HCT116 (cell line): ENCODE data around the gene DOC2A. TPM values are rescaled to one million over a fixed set of nuclear protein-coding genes. Genes with fewer than 3 reads are reported as not detected.
A peak's percentile ranks its signal among the peaks of the same experiment; 100 is the strongest.

ENCODE experiments used
- ATAC-seq: fragments of 200-7000 bp; cut with Tn5 transposase; 2 replicates; pipeline ENCODE4 v1.9.1; 2020; ENCODE audit warnings: mild to moderate bottlenecking, moderate library complexity
- Bru-seq: library from RNA; stranded (reverse); fragments of 400-500 nt; gene quantifications from one replicate; lab custom pipeline; 2021; lab: Mats Ljungman, UMichigan
- BruChase-seq, 2 experiments: library from RNA; stranded (reverse); fragments of 400-500 nt; gene quantifications; one replicate each; lab custom pipeline; 2021; lab: Mats Ljungman, UMichigan
- BruUV-seq: library from RNA; stranded (reverse); fragments of 400-500 nt; replicated peaks from 2 replicates; lab custom pipeline; 2021; lab: Mats Ljungman, UMichigan
- CTCF ChIA-PET: fragments of 300-600 bp; sonication (Branson Sonifier 250); formaldehyde crosslinking; loops from one replicate; lab custom pipeline; 2021; ENCODE audit warnings: antibody characterized with exemption; lab: Charles Lee
- POLR2A ChIA-PET: fragments of 300-600, 350-600 bp; sonication (Branson Sonifier 250); formaldehyde crosslinking; loops from one replicate; lab custom pipeline; 2021; ENCODE audit warnings: antibody characterized with exemption; lab: Charles Lee
- RAD21 ChIA-PET, 2 experiments: fragments of 300-600 bp; sonication (Branson Sonifier 250); formaldehyde crosslinking; loops; one replicate each; lab custom pipeline; 2023; ENCODE audit warnings: low total read pairs in 2 of 2; ENCODE audit not compliant: uncharacterized antibody in 2 of 2, unreplicated experiment in 2 of 2, low non-redundant PET in 1 of 2; lab: Charles Lee
- DNase-seq: peaks from one replicate; pipeline ENCODE4 v3.0.0-alpha.2; 2010; ENCODE audit warnings: low read depth, low spot score
- H2AFZ ChIP-seq: fragments of 200-600 bp; shearing (Covaris generic), sonication (generic); 2 replicates; pipeline ENCODE4 v1.6.1; 2017; ENCODE audit warnings: low read depth, mixed run types, mixed read lengths, antibody characterized with exemption, low read length; ENCODE audit not compliant: poor library complexity, severe bottlenecking
- H3K27ac ChIP-seq: 2 replicates; pipeline ENCODE4 v1.5.1; 2012; ENCODE audit warnings: low read depth, low read length
- H3K27me3 ChIP-seq: fragments of 200-600 bp; sonication (generic); 2 replicates; pipeline ENCODE4 v1.6.1; 2016; ENCODE audit warnings: mixed run types, low read length, mixed read lengths; ENCODE audit not compliant: insufficient read depth
- H3K36me3 ChIP-seq, 2 experiments: fragments of 200-500 bp in 1 of 2; fragments of 200-600 bp in 1 of 2; sonication (Bioruptor generic) in 1 of 2; sonication (generic) in 1 of 2; 2 replicates each; pipeline versions ENCODE4 v1.5.1 to v1.6.1; 2014 to 2016; ENCODE audit warnings: low read length in 2 of 2, inconsistent platforms in 1 of 2, mixed read lengths in 1 of 2, mixed run types in 1 of 2; ENCODE audit not compliant: insufficient read depth in 2 of 2, control insufficient read depth in 1 of 2
- H3K4me1 ChIP-seq, 2 experiments: fragments of 200-600 bp in 1 of 2; sonication (generic) in 1 of 2; 2 replicates each; pipeline versions ENCODE4 v1.5.1 to v1.6.1; 2012 to 2017; ENCODE audit warnings: low read length in 2 of 2, inconsistent platforms in 1 of 2, mild to moderate bottlenecking in 1 of 2, mixed read lengths in 1 of 2, mixed run types in 1 of 2, moderate library complexity in 1 of 2; ENCODE audit not compliant: insufficient read depth in 2 of 2, control insufficient read depth in 1 of 2
- H3K4me2 ChIP-seq: fragments of 200-600 bp; sonication (generic); 2 replicates; pipeline ENCODE4 v1.6.1; 2017; ENCODE audit warnings: mixed run types, low read length, mixed read lengths
- H3K4me3 ChIP-seq, 2 experiments: fragments of 200-600 bp in 1 of 2; sonication (generic) in 1 of 2; replicated peaks in 1 of 2; 2 replicates each; pipeline ENCODE4 v1.5.1; 2011 to 2016; ENCODE audit warnings: low read length in 2 of 2, control low read depth in 1 of 2, low read depth in 1 of 2, mild to moderate bottlenecking in 1 of 2, mixed read lengths in 1 of 2, mixed run types in 1 of 2
- H3K79me2 ChIP-seq: fragments of 200-600 bp; sonication (generic); 2 replicates; pipeline ENCODE4 v1.6.1; 2017; ENCODE audit warnings: mild to moderate bottlenecking, mixed run types, low read length, moderate library complexity, mixed read lengths; ENCODE audit not compliant: insufficient read depth
- H3K9ac ChIP-seq: fragments of 200-600 bp; sonication (generic); 2 replicates; pipeline ENCODE4 v1.6.1; 2016; ENCODE audit warnings: low read length, mixed read lengths
- H3K9me2 ChIP-seq: fragments of 200-600 bp; sonication (generic), shearing (Covaris generic); 2 replicates; pipeline ENCODE4 v1.6.1; 2017; ENCODE audit warnings: mixed run types, mild to moderate bottlenecking, moderate library complexity; ENCODE audit not compliant: insufficient read depth
- H3K9me3 ChIP-seq, 2 experiments: fragments of 200-500 bp in 1 of 2; fragments of 200-600 bp in 1 of 2; sonication (Bioruptor generic) in 1 of 2; sonication (generic) in 1 of 2; 2 replicates each; pipeline ENCODE4 v1.6.1; 2014 to 2017; ENCODE audit warnings: low read length in 2 of 2, mixed read lengths in 2 of 2, inconsistent platforms in 1 of 2, low read depth in 1 of 2, mild to moderate bottlenecking in 1 of 2, mixed run types in 1 of 2, moderate library complexity in 1 of 2; ENCODE audit not compliant: control insufficient read depth in 1 of 2, insufficient read depth in 1 of 2
- H4K20me1 ChIP-seq: fragments of 200-600 bp; sonication (generic), shearing (Covaris generic); 2 replicates; pipeline ENCODE4 v1.6.1; 2017; ENCODE audit warnings: mixed run types, mild to moderate bottlenecking, moderate library complexity; ENCODE audit not compliant: insufficient read depth
- ATF3 ChIP-seq: IDR thresholded peaks from 2 replicates; pipeline ENCODE4 v1.6.1; 2012
- CBX3 ChIP-seq: IDR thresholded peaks from 2 replicates; pipeline ENCODE4 v1.6.1; 2012; ENCODE audit warnings: low read depth
- EGR1 ChIP-seq: IDR thresholded peaks from 2 replicates; pipeline ENCODE4 v1.6.1; 2012; ENCODE audit warnings: low read depth
- ELF1 ChIP-seq: IDR thresholded peaks from 2 replicates; pipeline ENCODE4 v1.6.1; 2012; ENCODE audit warnings: low read depth, borderline replicate concordance
- EZH2 ChIP-seq: fragments of 200-600 bp; sonication (generic); IDR thresholded peaks from 2 replicates; pipeline ENCODE4 v1.6.1; 2017; ENCODE audit warnings: antibody characterized with exemption, mixed run types
- EZH2phosphoT487 ChIP-seq: fragments of 200-600 bp; IDR thresholded peaks from 2 replicates; pipeline ENCODE4 v1.6.1; 2018; ENCODE audit warnings: antibody characterized with exemption, borderline replicate concordance
- JUND ChIP-seq: IDR thresholded peaks from 2 replicates; pipeline ENCODE4 v1.6.1; 2012
- MAX ChIP-seq: IDR thresholded peaks from 2 replicates; pipeline ENCODE4 v1.6.1; 2012
- RAD21 ChIP-seq: IDR thresholded peaks from 2 replicates; pipeline ENCODE4 v1.6.1; 2012; ENCODE audit warnings: low read depth, mild to moderate bottlenecking
- REST ChIP-seq: IDR thresholded peaks from 2 replicates; pipeline ENCODE4 v1.6.1; 2012; ENCODE audit warnings: low read depth
- SP1 ChIP-seq: IDR thresholded peaks from 2 replicates; pipeline ENCODE4 v1.6.1; 2012; ENCODE audit warnings: low read depth
- TCF7L2 ChIP-seq: IDR thresholded peaks from 2 replicates; pipeline ENCODE4 v1.7.0; 2011; ENCODE audit warnings: borderline replicate concordance, inconsistent platforms; ENCODE audit not compliant: insufficient read depth, insufficient read length; ENCODE audit errors: extremely low read depth
- ZFX ChIP-seq: fragments of 450-650 bp; IDR thresholded peaks from 2 replicates; pipeline ENCODE4 v1.6.1; 2017
- ZNF274 ChIP-seq: fragments of 200-500 bp; sonication (Bioruptor generic); IDR thresholded peaks from 2 replicates; pipeline ENCODE4 v1.6.1; 2014; ENCODE audit warnings: mild to moderate bottlenecking, low read depth, low read length, inconsistent platforms
- intact Hi-C: fragments of 100-400 bp; cut with micrococcal nuclease; formaldehyde crosslinking; loops from 2 replicates; pipeline ENCODE4 v1.10.0; 2022
- long read RNA-seq: library from polyadenylated mRNA; unstranded; transcript quantifications from one replicate; pipeline ENCODE4 v2.0.0, GENCODE V29; 2021; ENCODE audit not compliant: unreplicated experiment
- polyA plus RNA-seq: library from polyadenylated mRNA; unstranded; fragments of >200 nt; gene quantifications from 2 replicates; pipeline ENCODE4 v1.2.1, GENCODE V29; 2012; ENCODE audit warnings: missing spikeins
- total RNA-seq: library from RNA; stranded (reverse); gene quantifications from one replicate; pipeline ENCODE4 v1.2.1, GENCODE V29; 2021; ENCODE audit not compliant: unreplicated experiment

The DOC2A gene
- total RNA-seq (17.3 TPM), Bru-seq, nascent RNA (percentile 51 among the genes with signal in this experiment), BruChase-seq, experiment 1, labeled RNA remaining after a 6-hour chase (percentile 59 among the genes with signal in this experiment), BruChase-seq, experiment 2, labeled RNA remaining after a 2-hour chase (percentile 64 among the genes with signal in this experiment)
- 13.8 and 18.6 TPM in 2 replicates for polyA plus RNA-seq
- long read RNA-seq, partial matches to known transcripts: 3 of 5 reads
- long read RNA-seq, other reads (novel, unspliced or antisense): 2 of 5 reads

- Histone ChIP-seq H3K9ac (no peak within 1 kb of the TSS), H2AFZ (no peak within 1 kb of the TSS), H3K9me3 (no peaks in the 10 kb centered on the region), H3K4me1 (no peaks in the 10 kb centered on the region), H3K79me2 (no peaks in the 10 kb centered on the region), H3K4me2 (no peak within 1 kb of the TSS), H3K36me3 (no peaks in the 10 kb centered on the region; a peak in 1 of 4 replicates), H3K27ac (no peak within 1 kb of the TSS), H3K27me3 (no peaks in the 10 kb centered on the region), H4K20me1 (no peaks in the 10 kb centered on the region), H3K9me2 (no peaks in the 10 kb centered on the region), H3K4me3 (no peak within 1 kb of the TSS)
- BruUV-seq: no TSS peak
- intact Hi-C loops: no loop called here
- ChIA-PET RAD21 (no interaction called here), POLR2A (no interaction called here), CTCF (no interaction called here)
- no peak for DNase-seq
- no peak for TF ChIP-seq EZH2
- ATAC-seq: no peak
These were observed at the start of gene DOC2A for GRCh38 chr16:30010844-30011713. TSS of gene DOC2A (minus strand) at chr16:30011027. CDS start at chr16:30010222, 805 bp downstream.

- POLR2A ChIA-PET: no interaction called here
- CTCF ChIA-PET: no interaction called here
- no peaks in the 10 kb centered on the region for H4K20me1 ChIP-seq
- no TSS peak for BruUV-seq
- peaks cover 7% of the 10 kb centered on the region; the same call in 1 of the 2 replicates for H3K79me2 ChIP-seq
- no peak overlapping the region; the same call in 1 of the 2 replicates for H3K27ac ChIP-seq
- H3K27me3 ChIP-seq: no peaks in the 10 kb centered on the region
- DNase-seq (no peak), ATAC-seq (no peak)
- H3K9me3 ChIP-seq: no peaks in the 10 kb centered on the region
- no peaks in the 10 kb centered on the region for H3K9me2 ChIP-seq
- peaks cover 17 to 28% of the 10 kb centered on the region in 2 experiments for H3K4me1 ChIP-seq
- H3K9ac ChIP-seq: no peak overlapping the region
- no peak overlapping the region for H3K4me2 ChIP-seq
- H3K36me3 ChIP-seq: 0 out of 4 replicates have a peak, but pooled peaks cover 0 to 3% of the 10 kb centered on the region in 2 experiments
- H2AFZ ChIP-seq: no peak overlapping the region
- intact Hi-C loops: no loop called here
- RAD21 ChIA-PET: no interaction called here
- H3K4me3 ChIP-seq: no peak overlapping the region
- TF ChIP-seq ZNF274: no peak
- TF ChIP-seq REST: no peak
- TF ChIP-seq ZFX: no peak
- no peak for TF ChIP-seq JUND
- TF ChIP-seq SP1: no peak
- no peak for TF ChIP-seq RAD21
- no peak for TF ChIP-seq CBX3
- TF ChIP-seq MAX: no peak
- no peak for TF ChIP-seq ELF1
- no peak for TF ChIP-seq ATF3
- no peak for TF ChIP-seq EGR1
- TF ChIP-seq EZH2phosphoT487: no peak
- no peak for TF ChIP-seq TCF7L2
These were observed 49.5 kb upstream of the DOC2A start for GRCh38 chr16:30060346-30060745.
